Kidney capillary endothelial cell (primary cell): Measurements from ENCODE around the gene IPO11.

ENCODE experiments used
- DNase-seq: peaks from one replicate; pipeline ENCODE4 v3.0.0-alpha.2; 2018; ENCODE audit warnings: low spot score

The IPO11 gene

GRCh38 chr5:62412549-62413329 lies at the start of gene IPO11:
TSS of gene IPO11 (plus strand) at chr5:62412763. CDS start at chr5:62437280, 24,517 bp downstream.
- DNase-seq: peak; percentile 100

DNA sequence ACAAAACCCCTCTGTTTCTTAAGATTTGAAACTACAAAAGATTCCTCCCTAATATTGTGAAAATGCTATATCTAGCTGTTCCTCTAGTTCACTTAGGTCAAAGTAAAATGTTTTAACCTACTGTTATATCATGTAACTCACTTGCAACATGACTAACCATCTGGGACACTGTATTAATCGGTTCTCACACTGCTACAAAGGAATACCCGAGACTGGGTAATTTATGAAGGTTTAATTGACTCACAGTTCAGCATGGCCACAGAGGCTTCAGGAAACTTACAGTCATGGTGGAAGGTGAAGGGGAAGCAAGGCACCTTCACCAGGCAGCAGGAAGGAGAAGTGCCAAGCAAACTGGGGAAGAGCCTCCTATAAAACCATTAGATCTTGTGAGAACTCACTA lies 43.5 kb upstream of the IPO11 start:
- DNase-seq: no peak

DNA sequence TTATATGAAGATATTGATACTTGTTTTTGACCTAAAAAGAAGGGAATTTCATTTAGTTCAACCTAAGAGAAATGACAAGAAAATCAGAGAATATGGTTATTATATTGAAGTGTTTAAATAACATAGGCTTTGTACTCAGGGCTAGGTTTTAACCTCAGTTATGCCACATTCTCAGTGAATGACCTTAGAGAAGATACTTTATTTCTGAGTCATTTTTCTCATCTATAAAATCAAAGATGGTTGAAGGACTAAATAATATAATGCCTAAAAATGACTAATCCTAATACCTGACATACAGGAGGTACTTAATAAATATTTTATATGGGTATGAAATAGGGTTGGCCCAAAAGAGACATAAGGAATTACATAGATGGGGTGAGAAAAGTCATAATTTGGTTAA lies 41.2 kb upstream of the IPO11 start:
- DNase-seq: no peak

DNA sequence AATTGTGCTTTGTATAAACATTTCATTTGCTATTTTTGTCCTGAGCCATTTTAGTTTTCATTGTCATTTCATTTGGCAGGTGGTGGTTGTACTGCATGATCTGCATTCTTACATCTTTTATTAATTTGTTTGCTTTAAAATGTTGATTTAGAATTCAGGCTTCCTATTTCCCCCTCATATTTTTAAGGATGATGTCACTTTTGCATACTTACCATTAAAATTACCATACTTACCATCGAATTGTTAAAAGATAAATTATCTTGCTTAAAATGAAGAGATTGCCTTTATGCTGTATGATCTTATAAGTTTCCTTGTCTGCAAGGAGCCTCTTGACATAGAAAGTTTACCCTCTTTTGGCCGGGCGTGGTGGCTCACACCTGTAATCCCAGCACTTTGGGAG lies 40.0 kb upstream of the IPO11 start:
- no peak for DNase-seq

GRCh38 chr5:62373382-62373781 lies 39.2 kb upstream of the IPO11 start:
- DNase-seq: no peak

GRCh38 chr5:62374090-62374489 lies 38.5 kb upstream of the IPO11 start:
- no peak for DNase-seq

DNA sequence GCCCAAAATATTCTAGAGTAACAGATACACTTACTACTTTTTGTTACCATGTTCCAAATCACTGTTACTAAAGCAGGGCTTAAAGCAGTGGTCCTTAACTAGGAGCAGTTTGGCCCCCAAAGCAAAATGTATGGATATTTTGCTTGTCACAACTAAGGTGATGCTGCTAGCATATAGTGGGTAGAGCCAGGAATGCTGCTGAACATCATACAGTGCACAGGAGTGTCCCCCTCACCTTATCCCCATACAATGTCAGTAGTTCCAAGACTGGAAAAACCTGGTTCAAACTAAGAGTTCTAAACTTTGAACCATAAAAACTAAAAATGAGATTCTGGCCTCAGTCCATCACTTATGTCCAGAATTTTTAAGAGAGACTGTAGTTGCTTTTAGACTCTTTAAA lies 36.9 kb upstream of the IPO11 start:
- no peak for DNase-seq

DNA sequence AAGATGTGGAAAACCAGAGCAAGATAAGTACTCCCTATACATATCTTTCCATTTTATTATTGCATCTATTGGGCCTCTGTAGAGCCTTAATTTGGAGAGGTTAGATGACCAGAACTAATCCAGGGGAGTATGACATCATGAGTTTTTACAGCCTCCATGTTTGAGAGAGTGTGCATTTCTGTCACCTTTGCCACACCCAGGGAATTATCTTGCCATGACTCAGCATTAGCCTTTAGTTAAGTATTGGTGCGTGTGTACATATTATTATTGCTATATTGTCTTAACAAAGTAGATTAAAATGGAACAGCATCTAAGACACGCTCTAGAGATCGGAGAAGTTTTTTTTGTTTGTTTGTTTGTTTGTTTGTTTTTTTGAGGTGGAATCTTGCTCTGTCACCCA lies 36.5 kb upstream of the IPO11 start:
- no peak for DNase-seq

- DNase-seq: no peak
Observed at GRCh38 chr5:62385131-62385530, 27.4 kb upstream of the IPO11 start.

DNA sequence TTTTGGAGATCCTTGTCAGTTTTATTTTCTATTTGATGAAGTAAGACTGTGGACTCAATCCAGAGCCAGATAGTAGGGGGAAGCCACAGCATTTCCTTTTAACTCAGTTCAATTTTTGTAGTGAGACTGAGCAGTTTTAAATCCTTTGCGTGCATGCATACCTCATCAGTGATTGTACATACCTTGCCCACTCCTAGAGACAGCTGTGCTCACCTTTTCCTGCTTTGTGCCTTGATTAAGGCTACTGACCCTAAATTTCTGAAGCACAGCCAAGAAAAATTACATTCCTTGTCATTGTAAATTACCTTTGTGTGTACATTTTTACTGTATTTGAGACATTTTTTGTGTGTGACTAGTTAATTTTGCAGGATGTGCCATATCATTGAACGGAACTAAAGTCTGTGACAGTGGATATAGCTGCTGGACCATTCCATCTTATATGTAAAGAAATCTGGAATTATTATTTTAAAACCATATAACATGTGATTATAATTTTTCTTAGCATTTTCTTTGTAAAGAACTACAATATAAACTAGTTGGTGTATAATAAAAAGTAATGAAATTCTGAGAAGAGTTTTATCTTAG lies 26.7 kb upstream of the IPO11 start:
- DNase-seq: no peak

GRCh38 chr5:62386824-62387223 lies 25.7 kb upstream of the IPO11 start:
- no peak for DNase-seq

DNA sequence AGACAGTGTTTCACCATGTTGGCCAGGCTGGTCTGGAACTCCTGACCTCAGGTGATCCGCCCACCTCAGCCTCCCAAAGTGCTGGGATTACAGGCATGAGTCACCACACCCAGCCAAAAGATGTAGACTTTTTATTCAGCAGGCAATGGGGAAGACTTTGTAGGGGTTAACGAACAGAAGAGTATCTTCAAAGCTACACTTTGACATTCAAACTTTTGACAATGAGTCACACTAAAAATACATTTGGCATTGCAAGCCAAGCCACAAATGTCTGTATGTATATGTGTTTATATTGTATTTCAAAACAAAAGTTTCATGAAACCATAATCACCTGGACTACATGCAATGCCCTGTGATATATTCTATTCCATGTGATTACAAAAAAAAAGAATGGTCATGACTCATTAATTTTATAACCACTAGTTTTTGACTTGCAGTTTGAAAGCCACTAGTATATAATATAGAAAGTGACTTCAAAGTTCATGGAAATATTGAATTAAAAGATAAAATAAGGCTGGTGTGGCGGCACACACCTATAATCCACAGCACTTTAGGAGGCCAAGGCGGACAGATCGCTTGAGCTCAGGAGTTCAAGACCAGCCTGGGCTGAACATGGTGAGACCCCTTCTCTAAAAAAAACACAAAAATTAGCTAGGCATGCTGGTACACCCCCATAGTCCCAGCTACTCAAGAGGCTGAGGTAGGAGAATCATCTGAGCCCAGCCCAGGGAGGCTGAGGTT lies 17.2 kb upstream of the IPO11 start:
- no peak for DNase-seq

GRCh38 chr5:62403411-62404250 lies 8.9 kb upstream of the IPO11 start, which contains the start of gene DIMT1:
TSS of gene DIMT1 (minus strand) at chr5:62403905. CDS start at chr5:62403772, 133 bp downstream.
- peak; percentile 98 for DNase-seq

- DNase-seq: no peak
Observed at GRCh38 chr5:62413711-62414110, 1.1 kb downstream of the IPO11 start.

DNA sequence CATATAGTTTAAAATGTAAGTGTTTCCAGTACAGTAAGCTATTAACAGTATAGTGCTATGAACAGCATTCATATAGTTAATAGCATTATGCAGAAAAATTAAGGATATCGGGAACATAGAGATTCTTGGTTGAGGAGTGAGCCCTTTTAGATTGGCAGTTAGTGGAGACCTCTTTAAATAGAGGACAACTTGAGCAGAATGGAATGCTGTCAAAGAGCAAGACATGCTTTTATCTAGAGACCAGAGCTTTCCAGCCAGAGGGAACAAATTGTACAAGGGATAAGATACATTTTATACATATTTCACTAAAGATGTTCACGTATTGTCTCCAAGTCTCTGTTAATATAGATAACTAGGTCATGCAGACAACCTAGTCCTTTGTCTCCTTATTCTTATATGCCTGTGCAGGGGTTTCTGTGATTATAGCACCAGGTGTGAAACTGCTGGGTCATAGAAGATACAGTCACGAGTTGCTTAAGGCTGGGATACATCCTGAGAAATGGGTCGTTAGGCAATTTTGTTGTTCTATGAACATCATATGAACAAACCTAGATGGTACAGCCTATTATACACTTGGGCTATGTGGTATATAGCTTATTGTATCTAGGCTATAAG lies 6.0 kb downstream of the IPO11 start:
- DNase-seq: no peak

DNA sequence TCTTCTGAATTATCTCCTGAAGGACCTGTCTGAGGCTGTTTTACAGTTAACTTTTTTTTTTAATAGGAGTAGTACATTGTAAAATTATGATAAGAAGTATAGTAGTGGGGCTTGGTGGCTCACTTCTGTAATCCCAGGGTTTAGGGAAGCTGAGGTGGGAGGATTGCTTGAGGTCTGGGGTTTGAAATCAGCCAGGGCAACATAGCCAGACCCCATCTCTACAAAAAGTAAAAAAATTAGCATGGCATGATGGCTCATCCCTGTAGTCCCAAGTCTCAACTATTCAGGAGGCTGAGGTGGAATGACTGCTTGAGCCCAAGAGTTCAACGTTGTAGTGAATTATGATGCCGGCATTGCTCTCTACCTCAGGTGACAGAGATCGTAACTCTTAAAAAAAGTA lies 7.0 kb downstream of the IPO11 start:
- no peak for DNase-seq

DNA sequence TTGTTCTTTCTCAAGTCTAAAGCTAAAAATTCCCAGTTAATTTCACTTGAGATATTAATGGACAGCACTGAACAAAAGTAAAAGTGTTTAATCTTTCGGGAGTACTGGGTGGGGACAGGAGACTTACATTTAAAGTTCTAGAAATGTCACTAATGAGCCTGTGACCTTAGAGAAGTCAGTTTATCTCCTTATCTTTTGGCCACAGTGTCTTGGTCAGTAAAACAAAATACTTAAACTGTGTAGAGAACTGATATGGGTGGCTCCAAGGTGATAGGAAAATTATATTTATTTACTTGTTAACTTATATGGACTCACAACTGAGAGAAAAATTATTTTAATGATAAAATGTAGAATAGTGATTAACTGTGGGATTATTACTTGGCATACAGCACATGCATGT lies 8.9 kb downstream of the IPO11 start:
- DNase-seq: no peak

DNA sequence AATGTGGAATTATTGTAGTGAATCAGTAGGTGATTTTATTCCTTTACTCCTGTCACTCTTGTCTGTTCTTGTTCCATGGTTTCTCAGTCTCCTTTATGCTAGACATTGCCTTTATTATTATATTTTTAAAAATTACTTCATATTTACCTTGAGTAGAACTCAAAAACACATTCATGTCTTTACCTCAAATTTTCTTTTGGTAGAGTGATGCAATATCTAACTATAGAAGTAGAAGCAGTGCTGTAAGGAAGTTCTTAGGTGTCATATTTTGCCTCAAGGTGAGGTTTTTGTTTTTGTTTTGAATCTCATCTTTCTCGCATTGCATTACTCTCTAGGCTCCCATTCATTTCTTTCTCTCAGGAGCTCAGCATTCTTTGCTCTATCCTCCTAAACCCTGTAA lies 12.2 kb downstream of the IPO11 start:
- DNase-seq: no peak

DNA sequence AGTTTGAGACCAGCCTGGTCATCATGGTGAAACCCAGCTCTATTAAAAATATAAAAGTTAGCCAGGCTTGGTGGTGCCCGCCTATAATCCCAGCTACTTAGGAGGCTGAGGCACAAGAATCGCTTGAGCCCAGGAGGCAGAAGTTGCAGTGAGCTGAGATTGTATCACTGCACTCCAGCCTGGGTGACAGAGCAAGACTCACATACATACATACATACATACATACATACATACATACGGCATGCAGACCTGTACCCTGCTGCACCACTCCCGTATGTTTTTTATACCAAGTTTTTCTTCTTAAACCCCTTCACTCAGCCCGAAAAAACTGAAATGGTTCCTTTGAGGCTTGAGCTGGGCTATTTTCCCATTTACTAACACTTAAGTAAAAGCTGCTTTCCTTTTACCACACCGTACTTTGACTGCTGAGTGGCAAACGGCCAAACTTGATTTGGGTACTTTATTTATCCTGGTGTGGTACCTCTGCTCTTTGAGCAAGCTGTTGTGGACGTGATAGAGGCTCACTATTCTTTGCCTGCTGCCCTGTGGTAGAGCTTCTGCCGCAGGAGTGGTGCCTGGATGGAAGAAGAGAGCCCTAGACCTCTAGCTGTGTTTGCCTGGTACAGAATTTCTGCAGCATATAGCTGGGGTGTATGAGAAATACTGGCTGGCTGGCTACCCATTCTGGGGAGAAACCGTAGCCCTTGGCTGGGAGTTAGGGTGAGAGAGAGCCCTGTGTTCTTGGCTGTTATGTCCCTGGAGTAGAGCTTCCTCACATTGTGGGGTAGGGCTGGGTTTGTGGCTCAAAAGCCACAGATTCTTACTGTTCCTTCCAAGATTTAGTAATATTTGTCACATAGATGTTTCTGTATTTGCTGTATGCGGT lies 19.4 kb downstream of the IPO11 start:
- no peak for DNase-seq

DNA sequence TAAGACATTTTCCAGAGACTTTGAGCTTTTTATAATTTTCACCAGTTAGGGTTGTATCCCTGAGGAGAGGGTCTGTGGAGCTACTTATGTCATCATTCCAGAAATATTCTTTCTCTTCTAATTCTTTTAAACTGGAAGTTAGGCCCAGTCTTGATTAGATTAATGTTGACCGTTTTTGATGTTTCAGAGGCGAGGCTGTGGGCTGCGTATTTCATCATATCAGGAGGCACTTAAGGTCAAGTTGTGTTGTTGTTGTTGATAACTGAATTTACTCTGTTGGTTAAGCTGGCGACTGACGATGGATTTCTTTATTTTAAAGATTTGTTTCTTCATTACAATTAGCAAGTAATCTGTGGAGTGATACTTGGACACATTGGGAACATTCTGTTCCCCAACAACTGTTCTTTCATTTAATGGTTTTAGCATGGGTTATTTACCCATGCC lies 20.1 kb downstream of the IPO11 start:
- no peak for DNase-seq

GRCh38 chr5:62448528-62448927 lies 36.0 kb downstream of the IPO11 start:
- DNase-seq: no peak
